AG04450 (cell line): ENCODE data around the gene SPAG9. TPM values are rescaled to one million over a fixed set of nuclear protein-coding genes. Genes with fewer than 3 reads are reported as not detected.

Experiments
- CTCF ChIA-PET: fragments of 300-600, 350-600 bp; formaldehyde crosslinking; extraction: SDS; loops from one replicate; lab custom pipeline; 2022; ENCODE audit warnings: antibody characterized with exemption, inconsistent platforms; lab: Charles Lee
- POLR2A ChIA-PET: fragments of 350-600 bp; formaldehyde crosslinking; extraction: SDS; loops from one replicate; lab custom pipeline; 2021; ENCODE audit warnings: antibody characterized with exemption, inconsistent platforms; lab: Yijun Ruan, JAX
- DNase-seq: peaks from one replicate; pipeline ENCODE4 v3.0.0-alpha.2; 2011; ENCODE audit warnings: low read depth, low spot score
- H3K27ac ChIP-seq: one replicate; pipeline ENCODE4 v1.5.1; 2012; ENCODE audit warnings: low read depth, low read length, control low read depth
- H3K27me3 ChIP-seq: one replicate; pipeline ENCODE4 v1.6.0; 2012; ENCODE audit warnings: low read length; ENCODE audit not compliant: control insufficient read depth, insufficient read depth
- H3K4me3 ChIP-seq: 2 replicates; pipeline ENCODE4 v1.5.1; 2011; ENCODE audit warnings: mild to moderate bottlenecking, low read depth, low read length, control low read depth
- H3K9me3 ChIP-seq: 2 replicates; pipeline ENCODE4 v1.5.1; 2012; ENCODE audit warnings: low read length; ENCODE audit not compliant: control insufficient read depth, insufficient read depth
- polyA plus RNA-seq: library from polyadenylated mRNA; depleted of rRNA; stranded (reverse); fragments of >200 nt; gene quantifications from 2 replicates; pipeline ENCODE4 v1.2.3, GENCODE V29; 2011
- TF ChIP-seq, protein P1 (sequence below): IDR thresholded peaks from 2 replicates; pipeline ENCODE4 v1.5.1; 2011; ENCODE audit warnings: low read depth, low read length, control low read depth, inconsistent platforms

The SPAG9 gene
- polyA plus RNA-seq, 1 experiment = 42.1 TPM

DNA sequence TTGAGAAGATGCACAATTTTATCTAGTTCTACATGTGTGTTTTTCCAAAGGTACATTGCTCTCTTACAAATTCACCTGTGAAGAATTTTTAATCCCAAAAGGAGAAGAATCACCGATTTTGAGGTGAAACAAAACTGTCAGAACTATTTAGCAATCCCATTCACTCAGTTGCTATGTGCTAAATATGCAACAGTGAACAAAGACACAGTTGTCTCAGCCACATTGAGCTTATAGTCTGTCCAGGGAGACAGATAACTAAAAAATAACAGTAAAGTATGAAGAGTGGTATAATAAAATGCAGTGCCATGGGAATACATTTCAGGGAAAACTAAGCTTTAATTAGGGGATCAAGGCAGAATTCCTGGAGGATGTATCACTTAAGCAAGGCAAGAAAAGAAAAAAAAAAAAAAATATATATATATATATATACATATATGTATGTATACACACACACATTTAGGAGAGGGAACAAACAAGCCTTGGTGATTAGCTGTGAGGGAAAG lies 110.4 kb downstream of the SPAG9 start:
- Histone ChIP-seq H3K27ac (no peak overlapping the region), H3K4me3 (no peak overlapping the region), H3K27me3 (no peaks in the 10 kb centered on the region), H3K9me3 (no peaks in the 10 kb centered on the region)
- TF ChIP-seq, protein P1, sequence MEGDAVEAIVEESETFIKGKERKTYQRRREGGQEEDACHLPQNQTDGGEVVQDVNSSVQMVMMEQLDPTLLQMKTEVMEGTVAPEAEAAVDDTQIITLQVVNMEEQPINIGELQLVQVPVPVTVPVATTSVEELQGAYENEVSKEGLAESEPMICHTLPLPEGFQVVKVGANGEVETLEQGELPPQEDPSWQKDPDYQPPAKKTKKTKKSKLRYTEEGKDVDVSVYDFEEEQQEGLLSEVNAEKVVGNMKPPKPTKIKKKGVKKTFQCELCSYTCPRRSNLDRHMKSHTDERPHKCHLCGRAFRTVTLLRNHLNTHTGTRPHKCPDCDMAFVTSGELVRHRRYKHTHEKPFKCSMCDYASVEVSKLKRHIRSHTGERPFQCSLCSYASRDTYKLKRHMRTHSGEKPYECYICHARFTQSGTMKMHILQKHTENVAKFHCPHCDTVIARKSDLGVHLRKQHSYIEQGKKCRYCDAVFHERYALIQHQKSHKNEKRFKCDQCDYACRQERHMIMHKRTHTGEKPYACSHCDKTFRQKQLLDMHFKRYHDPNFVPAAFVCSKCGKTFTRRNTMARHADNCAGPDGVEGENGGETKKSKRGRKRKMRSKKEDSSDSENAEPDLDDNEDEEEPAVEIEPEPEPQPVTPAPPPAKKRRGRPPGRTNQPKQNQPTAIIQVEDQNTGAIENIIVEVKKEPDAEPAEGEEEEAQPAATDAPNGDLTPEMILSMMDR = no peak
- POLR2A ChIA-PET = interaction anchor here (0.7 kb wide), 2 partner anchors 158 to 177 kb away, joined by 3 read pairs; no protein-coding TSS in a partner anchor
- CTCF ChIA-PET = interaction anchor here (0.6 to 3.0 kb wide), 5 partner anchors 8 to 156 kb away, joined by 3 to 29 read pairs (median 3); partner anchors contain the start of genes NME1 and NME2
- no peak for DNase-seq

DNA sequence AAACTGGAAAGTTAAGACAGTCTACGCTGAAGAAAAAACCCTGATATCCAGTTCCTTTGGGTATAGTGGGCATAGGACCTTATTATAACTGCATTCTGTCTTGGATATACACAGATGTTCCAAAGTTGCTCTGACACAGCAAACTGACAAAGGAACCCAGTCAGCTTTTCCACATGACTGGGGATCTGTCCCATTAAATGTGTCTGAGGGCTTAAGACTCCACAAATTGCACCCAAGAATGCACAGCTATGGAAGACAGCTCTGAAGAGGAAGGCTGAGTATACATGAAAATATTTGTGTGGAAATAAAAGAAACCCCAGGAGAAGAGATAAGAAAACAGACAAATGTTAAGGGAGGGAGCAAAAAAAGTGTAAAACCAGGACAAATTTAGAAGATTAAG lies 114.1 kb downstream of the SPAG9 start:
- TF ChIP-seq, protein P1 = no peak
- Histone ChIP-seq H3K27me3 (no peaks in the 10 kb centered on the region), H3K27ac (no peak overlapping the region), H3K4me3 (no peak overlapping the region), H3K9me3 (no peaks in the 10 kb centered on the region)
- DNase-seq = no peak
- ChIA-PET CTCF (interaction anchor here (8.7 kb wide), 1 partner anchor 144 kb away, joined by 204 read pairs; the partner anchor contains the start of gene NME1), POLR2A (no interaction called here)

DNA sequence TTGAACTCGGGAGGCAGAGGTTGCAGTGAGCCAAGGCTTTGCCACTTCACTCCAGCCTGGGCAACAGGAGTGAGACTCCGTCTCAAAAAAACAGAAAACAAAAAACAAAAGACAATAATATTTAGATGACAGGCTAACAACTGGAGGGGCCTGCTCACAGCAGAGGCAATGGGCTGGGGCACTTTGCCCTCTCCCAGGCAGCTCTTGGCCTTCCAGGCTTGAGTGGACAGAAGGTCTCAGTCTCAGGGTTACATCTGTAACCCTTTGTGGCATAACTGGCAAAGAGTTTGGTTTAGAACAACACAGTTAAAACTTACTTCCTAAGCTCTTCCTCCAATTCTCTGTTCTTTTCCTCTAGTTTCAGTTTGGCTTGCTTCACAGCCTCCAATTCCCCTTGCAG lies 114.9 kb downstream of the SPAG9 start:
- Histone ChIP-seq H3K4me3 (no peak overlapping the region), H3K27me3 (no peaks in the 10 kb centered on the region), H3K9me3 (no peaks in the 10 kb centered on the region), H3K27ac (no peak overlapping the region)
- POLR2A ChIA-PET = no interaction called here
- DNase-seq = no peak
- CTCF ChIA-PET = interaction anchor here (0.6 to 8.7 kb wide), 3 partner anchors 9 to 145 kb away, joined by 3 to 204 read pairs (median 10); partner anchors contain the start of gene NME1
- TF ChIP-seq, protein P1 = no peak

DNA sequence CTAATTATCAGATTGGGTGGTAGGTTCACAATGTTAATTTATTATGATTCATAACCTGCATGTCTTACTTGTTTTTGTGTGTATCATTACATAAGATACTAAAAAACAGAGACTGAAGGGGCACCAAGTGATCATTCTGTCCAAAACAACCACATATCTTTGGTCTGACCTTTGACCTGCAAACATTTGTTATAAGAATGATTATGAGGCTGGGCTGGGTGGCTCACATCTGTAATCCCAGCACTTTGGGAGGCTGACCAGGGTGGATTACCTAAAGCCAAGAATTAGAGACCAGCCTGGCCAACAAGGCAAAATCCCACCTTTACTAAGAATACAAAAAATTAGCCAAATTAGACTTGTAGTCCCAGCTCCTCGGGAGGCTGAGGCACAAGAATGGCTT lies 116.4 kb downstream of the SPAG9 start:
- ChIA-PET CTCF (interaction anchor here (0.6 to 8.7 kb wide), 5 partner anchors 10 to 146 kb away, joined by 3 to 204 read pairs (median 5); partner anchors contain the start of gene NME1), POLR2A (interaction anchor here (1.0 kb wide), 1 partner anchor 144 kb away, joined by 3 read pairs; no protein-coding TSS in a partner anchor)
- H3K4me3 ChIP-seq = no peak overlapping the region
- H3K27me3 ChIP-seq = no peaks in the 10 kb centered on the region
- no peak for DNase-seq
- TF ChIP-seq, protein P1 = no peak
- H3K9me3 ChIP-seq = no peaks in the 10 kb centered on the region
- H3K27ac ChIP-seq = no peak overlapping the region

DNA sequence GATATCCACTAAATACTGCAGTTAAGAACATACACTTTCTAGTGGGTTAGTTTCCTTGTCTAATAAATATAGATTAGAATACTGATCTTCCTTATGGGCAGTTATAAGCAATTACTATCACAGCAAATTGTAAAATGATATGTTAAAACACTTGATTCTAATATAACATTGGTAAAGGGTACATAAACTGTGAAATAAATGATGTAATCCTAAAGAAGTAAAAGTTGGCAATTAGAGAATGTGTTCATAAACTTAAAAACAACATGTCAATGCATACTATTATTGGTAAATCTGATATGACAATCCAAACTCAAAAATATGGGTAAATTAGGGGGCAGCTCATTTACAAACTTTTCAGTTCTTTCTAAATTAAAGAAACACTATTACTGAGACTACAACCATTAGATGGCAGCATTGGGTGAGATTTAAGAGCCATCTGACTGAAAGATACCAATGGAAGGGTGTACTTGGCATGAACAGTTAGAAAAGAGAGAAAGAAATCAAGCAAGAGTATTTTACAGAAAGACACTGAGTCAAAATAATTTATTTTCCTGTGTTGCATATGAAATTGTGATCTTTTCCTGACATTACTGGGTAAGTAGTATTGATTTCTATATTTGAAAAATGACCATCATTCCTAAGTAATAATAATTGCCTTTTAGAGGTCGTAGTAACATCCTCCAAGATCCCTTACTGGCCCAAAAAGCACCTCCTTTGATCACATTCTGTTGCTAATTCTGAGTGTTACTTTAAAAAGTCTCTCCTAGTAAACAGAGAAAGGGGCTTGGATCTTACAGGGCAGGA lies 119.6 kb downstream of the SPAG9 start:
- TF ChIP-seq, protein P1 = peak; percentile 54
- Histone ChIP-seq H3K27me3 (no peaks in the 10 kb centered on the region), H3K4me3 (no peak overlapping the region), H3K27ac (no peak overlapping the region), H3K9me3 (no peaks in the 10 kb centered on the region)
- POLR2A ChIA-PET = no interaction called here
- peak; percentile 45 for DNase-seq
- CTCF ChIA-PET = interaction anchor here (0.5 to 8.7 kb wide), 34 partner anchors 9 to 202 kb away, joined by 3 to 204 read pairs (median 4); partner anchors contain the start of genes NME1 and WFIKKN2
